ENCODE measurements around the gene LONRF2. TPM values are rescaled to one million over a fixed set of nuclear protein-coding genes. Genes with fewer than 3 reads are reported as not detected.
A peak's percentile ranks its signal among the peaks of the same experiment; 100 is the strongest.

Gene LONRF2
- total RNA-seq, 4 donors from 2014 or later: 1.3 to 2.5 (median 2.0) TPM

- no peaks in the 10 kb centered on the region for H3K27me3 ChIP-seq
- no peaks in the 10 kb centered on the region for H3K36me3 ChIP-seq
- no peak overlapping the region for H3K27ac ChIP-seq
- DNase-seq (ENCODE audit: low spot score in 2 of 2): peak in 1 of 2 donors; percentile 62
- H3K4me1 ChIP-seq: peaks cover 4% of the 10 kb centered on the region
- TF ChIP-seq EP300 (IDR thresholded peaks at IDR 0.05) (no peak), POLR2A (IDR thresholded peaks at IDR 0.05) (no peak), POLR2AphosphoS5 (IDR thresholded peaks at IDR 0.05) (no peak), CTCF (IDR thresholded peaks at IDR 0.05) (no peak)
- 93% methylated on average over 10 of the region's 10 CpGs for WGBS
- no peaks in the 10 kb centered on the region for H3K9me3 ChIP-seq
- no peak overlapping the region for H3K4me3 ChIP-seq
Observed at GRCh38 chr2:100240386-100240785, 81.9 kb downstream of the LONRF2 start.

- Histone ChIP-seq H3K4me1 (peaks cover 4% of the 10 kb centered on the region), H3K27me3 (no peaks in the 10 kb centered on the region), H3K36me3 (no peaks in the 10 kb centered on the region), H3K4me3 (no peak overlapping the region), H3K9me3 (no peaks in the 10 kb centered on the region), H3K27ac (no peak overlapping the region)
- 61% methylated on average over 9 of the region's 12 CpGs for WGBS
- DNase-seq (ENCODE audit: low spot score in 2 of 2): peak in 1 of 2 donors; percentile 29
- TF ChIP-seq EP300 (IDR thresholded peaks at IDR 0.05): no peak
- no peak for TF ChIP-seq POLR2AphosphoS5 (IDR thresholded peaks at IDR 0.05)
- no peak for TF ChIP-seq POLR2A (IDR thresholded peaks at IDR 0.05)
- TF ChIP-seq CTCF (IDR thresholded peaks at IDR 0.05): no peak
Observed at GRCh38 chr2:100239486-100240210, 82.7 kb downstream of the LONRF2 start.

GRCh38 chr2:100238471-100238870 lies 83.8 kb downstream of the LONRF2 start:
- Histone ChIP-seq H3K36me3 (no peaks in the 10 kb centered on the region), H3K9me3 (no peaks in the 10 kb centered on the region), H3K27ac (no peak overlapping the region), H3K4me1 (peaks cover 4% of the 10 kb centered on the region), H3K27me3 (no peaks in the 10 kb centered on the region), H3K4me3 (no peak overlapping the region)
- TF ChIP-seq POLR2A (IDR thresholded peaks at IDR 0.05) (no peak), POLR2AphosphoS5 (IDR thresholded peaks at IDR 0.05) (no peak), CTCF (IDR thresholded peaks at IDR 0.05) (no peak)
- DNase-seq (ENCODE audit: low spot score in 2 of 2): peak in 1 of 2 donors; percentile 57
- 83% methylated on average over 8 of the region's 8 CpGs for WGBS

- DNase-seq (ENCODE audit: low spot score in 2 of 2): peak in 1 of 2 donors; percentile 31
- Histone ChIP-seq H3K9me3 (no peaks in the 10 kb centered on the region), H3K36me3 (no peaks in the 10 kb centered on the region), H3K4me3 (no peak overlapping the region), H3K4me1 (peaks cover 2% of the 10 kb centered on the region), H3K27ac (no peak overlapping the region), H3K27me3 (no peaks in the 10 kb centered on the region)
- WGBS: 64% methylated on average over 8 of the region's 8 CpGs
- TF ChIP-seq POLR2A (IDR thresholded peaks at IDR 0.05) (no peak), CTCF (IDR thresholded peaks at IDR 0.05) (no peak), EP300 (IDR thresholded peaks at IDR 0.05) (no peak), POLR2AphosphoS5 (IDR thresholded peaks at IDR 0.05) (no peak)
Observed at GRCh38 chr2:100237770-100238169, 84.5 kb downstream of the LONRF2 start.

GRCh38 chr2:100237163-100237562 lies 85.1 kb downstream of the LONRF2 start:
- peak in 1 of 2 donors; percentile 60 for DNase-seq (ENCODE audit: low spot score in 2 of 2)
- H3K36me3 ChIP-seq: no peaks in the 10 kb centered on the region
- TF ChIP-seq EP300 (IDR thresholded peaks at IDR 0.05) (no peak), POLR2A (IDR thresholded peaks at IDR 0.05) (no peak), POLR2AphosphoS5 (IDR thresholded peaks at IDR 0.05) (no peak), CTCF (IDR thresholded peaks at IDR 0.05) (no peak)
- 77% methylated on average over 10 of the region's 10 CpGs for WGBS
- no peaks in the 10 kb centered on the region for H3K27me3 ChIP-seq
- no peak overlapping the region for H3K27ac ChIP-seq
- H3K4me1 ChIP-seq: no peaks in the 10 kb centered on the region
- no peaks in the 10 kb centered on the region for H3K9me3 ChIP-seq
- H3K4me3 ChIP-seq: no peak overlapping the region
